Ovary (tissue), 3 donors: Measurements from ENCODE around the gene ATP5F1A.

Experiments used
- POLR2A ChIP-seq: fragments of 450-650 bp; IDR thresholded peaks from one replicate; pipeline ENCODE4 v1.6.1; 2017; ENCODE audit warnings: antibody characterized with exemption, mild to moderate bottlenecking, moderate library complexity
- TF ChIP-seq, protein P1 (sequence below), 3 donors: fragments of 450-650 bp in 2 of 3; fragments of 200-600 bp in 1 of 3; IDR thresholded peaks; one replicate each; pipeline versions ENCODE4 v1.5.1 to v1.8.0; 2016 to 2022; ENCODE audit warnings: antibody characterized with exemption in 3 of 3, mild to moderate bottlenecking in 1 of 3
- donor health status: DM: no; HTN: no; CAD: no.

DNA sequence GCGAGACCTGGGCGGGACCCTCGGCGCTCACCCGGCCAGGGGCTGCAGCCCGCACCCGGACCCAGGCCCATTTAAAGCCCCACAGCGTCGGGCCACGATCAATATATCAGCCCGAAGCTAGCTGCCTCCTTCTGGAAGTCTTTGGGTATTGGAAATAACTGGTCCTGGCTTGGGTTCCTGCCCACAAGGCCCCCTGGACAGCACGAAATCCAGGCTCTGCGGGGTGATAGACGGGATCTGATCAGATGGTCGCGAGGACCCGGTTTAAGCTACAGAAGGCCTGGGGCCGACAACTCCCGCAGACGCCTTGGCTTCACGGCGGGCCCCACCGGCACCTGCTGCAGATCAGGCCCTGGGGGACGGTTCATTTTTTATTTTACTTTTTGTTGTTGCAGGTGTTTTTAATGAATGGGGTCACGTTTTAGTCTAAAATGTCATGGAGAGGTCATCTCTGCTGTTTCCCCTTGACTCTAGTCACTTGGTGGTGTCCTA lies 25.7 kb downstream of the ATP5F1A start:
- no peak for TF ChIP-seq POLR2A
- TF ChIP-seq, protein P1, sequence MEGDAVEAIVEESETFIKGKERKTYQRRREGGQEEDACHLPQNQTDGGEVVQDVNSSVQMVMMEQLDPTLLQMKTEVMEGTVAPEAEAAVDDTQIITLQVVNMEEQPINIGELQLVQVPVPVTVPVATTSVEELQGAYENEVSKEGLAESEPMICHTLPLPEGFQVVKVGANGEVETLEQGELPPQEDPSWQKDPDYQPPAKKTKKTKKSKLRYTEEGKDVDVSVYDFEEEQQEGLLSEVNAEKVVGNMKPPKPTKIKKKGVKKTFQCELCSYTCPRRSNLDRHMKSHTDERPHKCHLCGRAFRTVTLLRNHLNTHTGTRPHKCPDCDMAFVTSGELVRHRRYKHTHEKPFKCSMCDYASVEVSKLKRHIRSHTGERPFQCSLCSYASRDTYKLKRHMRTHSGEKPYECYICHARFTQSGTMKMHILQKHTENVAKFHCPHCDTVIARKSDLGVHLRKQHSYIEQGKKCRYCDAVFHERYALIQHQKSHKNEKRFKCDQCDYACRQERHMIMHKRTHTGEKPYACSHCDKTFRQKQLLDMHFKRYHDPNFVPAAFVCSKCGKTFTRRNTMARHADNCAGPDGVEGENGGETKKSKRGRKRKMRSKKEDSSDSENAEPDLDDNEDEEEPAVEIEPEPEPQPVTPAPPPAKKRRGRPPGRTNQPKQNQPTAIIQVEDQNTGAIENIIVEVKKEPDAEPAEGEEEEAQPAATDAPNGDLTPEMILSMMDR (IDR thresholded peaks at IDR 0.05): no peak
